Astrocyte (in vitro differentiated cells and primary cell): ENCODE results near the gene FGGY. TPM values are rescaled to one million over a fixed set of nuclear protein-coding genes. Genes with fewer than 3 reads are reported as not detected.

Source experiments
- DNase-seq: peaks from one replicate; pipeline ENCODE4 v3.0.0-alpha.2; 2010; ENCODE audit warnings: low read depth
- FAIRE-seq: peaks from 2 replicates; lab custom pipeline; 2011; peaks lifted over from hg19 to GRCh38; lab: Jason Lieb, UNC
- H2AFZ ChIP-seq: 2 replicates; pipeline ENCODE4 v1.6.0; 2012; ENCODE audit warnings: low read depth, low read length, inconsistent platforms
- H3K27ac ChIP-seq: 2 replicates; pipeline ENCODE4 v1.5.1; 2011; ENCODE audit warnings: low read depth, low read length, inconsistent platforms
- H3K27me3 ChIP-seq: 2 replicates; pipeline ENCODE4 v1.6.0; 2011; ENCODE audit warnings: low read length, inconsistent platforms; ENCODE audit not compliant: insufficient read depth
- H3K36me3 ChIP-seq: 2 replicates; pipeline ENCODE4 v1.5.1; 2011; ENCODE audit warnings: low read length, inconsistent platforms; ENCODE audit not compliant: insufficient read depth
- H3K4me1 ChIP-seq: 2 replicates; pipeline ENCODE4 v1.5.1; 2011; ENCODE audit warnings: low read length, inconsistent platforms; ENCODE audit not compliant: insufficient read depth
- H3K4me2 ChIP-seq: 2 replicates; pipeline ENCODE4 v1.6.0; 2012; ENCODE audit warnings: low read length, inconsistent platforms
- H3K4me3 ChIP-seq: 2 replicates; pipeline ENCODE4 v1.5.1; 2011; ENCODE audit warnings: low read depth, mild to moderate bottlenecking, low read length, inconsistent platforms; ENCODE audit not compliant: insufficient read depth
- H3K79me2 ChIP-seq: 2 replicates; pipeline ENCODE4 v1.6.0; 2012; ENCODE audit warnings: mild to moderate bottlenecking, low read length, inconsistent platforms; ENCODE audit not compliant: insufficient read depth
- H3K9ac ChIP-seq: 2 replicates; pipeline ENCODE4 v1.6.0; 2012; ENCODE audit warnings: mild to moderate bottlenecking, low read length, inconsistent platforms
- H3K9me3 ChIP-seq: 2 replicates; pipeline ENCODE4 v1.5.1; 2012; ENCODE audit warnings: low read depth, mild to moderate bottlenecking, low read length, inconsistent platforms; ENCODE audit not compliant: insufficient read depth
- H4K20me1 ChIP-seq: 2 replicates; pipeline ENCODE4 v1.6.0; 2012; ENCODE audit warnings: low read length, inconsistent platforms; ENCODE audit not compliant: insufficient read depth
- H3K27ac Mint-ChIP-seq: one replicate; pipeline ENCODE4 v1.8.0; 2021; ENCODE audit warnings: mild to moderate bottlenecking, mixed read lengths; ENCODE audit not compliant: unreplicated experiment
- H3K27me3 Mint-ChIP-seq: one replicate; pipeline ENCODE4 v1.8.0; 2021; ENCODE audit warnings: low read depth, mixed read lengths; ENCODE audit not compliant: unreplicated experiment
- H3K36me3 Mint-ChIP-seq: one replicate; pipeline ENCODE4 v1.8.0; 2021; ENCODE audit warnings: low read depth, mixed read lengths; ENCODE audit not compliant: unreplicated experiment
- H3K4me1 Mint-ChIP-seq: one replicate; pipeline ENCODE4 v1.8.0; 2021; ENCODE audit warnings: low read depth, mixed read lengths; ENCODE audit not compliant: unreplicated experiment
- H3K4me3 Mint-ChIP-seq: one replicate; pipeline ENCODE4 v1.8.0; 2021; ENCODE audit warnings: mild to moderate bottlenecking, moderate library complexity, mixed read lengths; ENCODE audit not compliant: unreplicated experiment
- H3K9me3 Mint-ChIP-seq: one replicate; pipeline ENCODE4 v1.8.0; 2021; ENCODE audit warnings: mild to moderate bottlenecking, mixed read lengths; ENCODE audit not compliant: unreplicated experiment
- EZH2 ChIP-seq: IDR thresholded peaks from 2 replicates; pipeline ENCODE4 v1.6.1; 2012; ENCODE audit warnings: mild to moderate bottlenecking, low read length, inconsistent platforms; ENCODE audit not compliant: insufficient read depth
- total RNA-seq: library from RNA; stranded (reverse); gene quantifications from 2 replicates; pipeline ENCODE4 v1.2.1, GENCODE V29; 2021
- TF ChIP-seq, protein P1 (sequence below): IDR thresholded peaks from 2 replicates; pipeline ENCODE4 v1.5.1; 2011; ENCODE audit warnings: low read depth, mild to moderate bottlenecking, inconsistent platforms, low read length, moderate library complexity; ENCODE audit not compliant: insufficient read depth

The FGGY gene
- total RNA-seq, 1 donor from 2014 or later, result 6.8 TPM

GRCh38 chr1:59349101-59349500, 52.2 kb downstream of the FGGY start:
- Histone ChIP-seq H4K20me1 (no peaks in the 10 kb centered on the region), H3K4me3 (no peak overlapping the region), H3K79me2 (no peaks in the 10 kb centered on the region), H3K27ac (no peak overlapping the region), H3K4me2 (no peak overlapping the region), H3K36me3 (no peaks in the 10 kb centered on the region), H3K27me3 (no peaks in the 10 kb centered on the region), H2AFZ (no peak overlapping the region), H3K9me3 (no peaks in the 10 kb centered on the region), H3K9ac (no peak overlapping the region), H3K4me1 (no peaks in the 10 kb centered on the region)
- Mint-ChIP-seq H3K4me1 (peaks cover 5% of the 10 kb centered on the region), H3K9me3 (no peaks in the 10 kb centered on the region), H3K27me3 (no peaks in the 10 kb centered on the region), H3K36me3 (no peaks in the 10 kb centered on the region), H3K27ac (no peak overlapping the region), H3K4me3 (no peak overlapping the region)
- DNase-seq, result no peak
- no peak for FAIRE-seq
- no peak for TF ChIP-seq EZH2
- TF ChIP-seq, protein P1, sequence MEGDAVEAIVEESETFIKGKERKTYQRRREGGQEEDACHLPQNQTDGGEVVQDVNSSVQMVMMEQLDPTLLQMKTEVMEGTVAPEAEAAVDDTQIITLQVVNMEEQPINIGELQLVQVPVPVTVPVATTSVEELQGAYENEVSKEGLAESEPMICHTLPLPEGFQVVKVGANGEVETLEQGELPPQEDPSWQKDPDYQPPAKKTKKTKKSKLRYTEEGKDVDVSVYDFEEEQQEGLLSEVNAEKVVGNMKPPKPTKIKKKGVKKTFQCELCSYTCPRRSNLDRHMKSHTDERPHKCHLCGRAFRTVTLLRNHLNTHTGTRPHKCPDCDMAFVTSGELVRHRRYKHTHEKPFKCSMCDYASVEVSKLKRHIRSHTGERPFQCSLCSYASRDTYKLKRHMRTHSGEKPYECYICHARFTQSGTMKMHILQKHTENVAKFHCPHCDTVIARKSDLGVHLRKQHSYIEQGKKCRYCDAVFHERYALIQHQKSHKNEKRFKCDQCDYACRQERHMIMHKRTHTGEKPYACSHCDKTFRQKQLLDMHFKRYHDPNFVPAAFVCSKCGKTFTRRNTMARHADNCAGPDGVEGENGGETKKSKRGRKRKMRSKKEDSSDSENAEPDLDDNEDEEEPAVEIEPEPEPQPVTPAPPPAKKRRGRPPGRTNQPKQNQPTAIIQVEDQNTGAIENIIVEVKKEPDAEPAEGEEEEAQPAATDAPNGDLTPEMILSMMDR, result no peak

- TF ChIP-seq EZH2, result no peak
- TF ChIP-seq, protein P1, result no peak
- Mint-ChIP-seq H3K4me3 (no peak overlapping the region), H3K4me1 (peaks cover 14% of the 10 kb centered on the region), H3K9me3 (no peaks in the 10 kb centered on the region), H3K27ac (peak overlapping the region; percentile 41), H3K36me3 (no peaks in the 10 kb centered on the region), H3K27me3 (no peaks in the 10 kb centered on the region)
- H3K4me1 ChIP-seq, result no peaks in the 10 kb centered on the region
- no peak for FAIRE-seq
- no peak overlapping the region for H3K9ac ChIP-seq
- no peaks in the 10 kb centered on the region for H3K36me3 ChIP-seq
- no peak overlapping the region for H3K4me3 ChIP-seq
- no peak overlapping the region for H3K4me2 ChIP-seq
- no peak overlapping the region for H3K27ac ChIP-seq
- H3K27me3 ChIP-seq, result no peaks in the 10 kb centered on the region
- no peaks in the 10 kb centered on the region for H4K20me1 ChIP-seq
- H2AFZ ChIP-seq, result no peak overlapping the region
- H3K9me3 ChIP-seq, result no peaks in the 10 kb centered on the region
- DNase-seq, result no peak
- no peaks in the 10 kb centered on the region for H3K79me2 ChIP-seq
These were observed 53.6 kb downstream of the FGGY start for GRCh38 chr1:59350521-59350920.

- no peak for FAIRE-seq
- H3K9me3 Mint-ChIP-seq, result no peaks in the 10 kb centered on the region
These were observed 55.2 kb downstream of the FGGY start for GRCh38 chr1:59352065-59352464.

More at GRCh38 chr1:59352065-59352464, 55.2 kb downstream of the FGGY start:
- no peak overlapping the region for H3K27ac ChIP-seq
- peaks cover 14% of the 10 kb centered on the region for H3K4me1 Mint-ChIP-seq
- no peaks in the 10 kb centered on the region for H3K4me1 ChIP-seq
- no peaks in the 10 kb centered on the region for H3K9me3 ChIP-seq
- no peak overlapping the region for H2AFZ ChIP-seq
- no peak overlapping the region for H3K27ac Mint-ChIP-seq
- no peak for DNase-seq
- TF ChIP-seq EZH2, result no peak
- TF ChIP-seq, protein P1, result no peak
- no peaks in the 10 kb centered on the region for H3K27me3 Mint-ChIP-seq
- no peaks in the 10 kb centered on the region for H3K79me2 ChIP-seq
- H3K4me3 ChIP-seq, result no peak overlapping the region
- no peak overlapping the region for H3K9ac ChIP-seq
- H3K4me3 Mint-ChIP-seq, result no peak overlapping the region
- no peaks in the 10 kb centered on the region for H3K36me3 ChIP-seq
- no peaks in the 10 kb centered on the region for H4K20me1 ChIP-seq
- H3K27me3 ChIP-seq, result no peaks in the 10 kb centered on the region
- H3K36me3 Mint-ChIP-seq, result no peaks in the 10 kb centered on the region
- H3K4me2 ChIP-seq, result no peak overlapping the region
